GM18499 (cell line): Measurements from ENCODE around the gene GPR37.
A peak's percentile ranks its signal among the peaks of the same experiment; 100 is the strongest.

Source experiments
- ATAC-seq: cut with Tn5 transposase; IDR thresholded peaks from one replicate; pipeline ENCODE4 v1.9.1; 2021; ENCODE audit warnings: moderate number of reproducible peaks; ENCODE audit not compliant: insufficient read depth, unreplicated experiment

The GPR37 gene, protein sequence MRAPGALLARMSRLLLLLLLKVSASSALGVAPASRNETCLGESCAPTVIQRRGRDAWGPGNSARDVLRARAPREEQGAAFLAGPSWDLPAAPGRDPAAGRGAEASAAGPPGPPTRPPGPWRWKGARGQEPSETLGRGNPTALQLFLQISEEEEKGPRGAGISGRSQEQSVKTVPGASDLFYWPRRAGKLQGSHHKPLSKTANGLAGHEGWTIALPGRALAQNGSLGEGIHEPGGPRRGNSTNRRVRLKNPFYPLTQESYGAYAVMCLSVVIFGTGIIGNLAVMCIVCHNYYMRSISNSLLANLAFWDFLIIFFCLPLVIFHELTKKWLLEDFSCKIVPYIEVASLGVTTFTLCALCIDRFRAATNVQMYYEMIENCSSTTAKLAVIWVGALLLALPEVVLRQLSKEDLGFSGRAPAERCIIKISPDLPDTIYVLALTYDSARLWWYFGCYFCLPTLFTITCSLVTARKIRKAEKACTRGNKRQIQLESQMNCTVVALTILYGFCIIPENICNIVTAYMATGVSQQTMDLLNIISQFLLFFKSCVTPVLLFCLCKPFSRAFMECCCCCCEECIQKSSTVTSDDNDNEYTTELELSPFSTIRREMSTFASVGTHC

GRCh38 chr7:124765401-124766352, at the start of gene GPR37:
GPR37 (minus strand) TSS chr7:124765792; CDS start chr7:124764976, 816 bp downstream.
- ATAC-seq, result peak; percentile 42

- no peak for ATAC-seq
These were observed 48.6 kb upstream of the GPR37 start for GRCh38 chr7:124813994-124814798.

- no peak for ATAC-seq
These were observed 47.2 kb upstream of the GPR37 start for GRCh38 chr7:124812764-124813163.

- no peak for ATAC-seq
These were observed 45.7 kb upstream of the GPR37 start for GRCh38 chr7:124811341-124811740.

DNA sequence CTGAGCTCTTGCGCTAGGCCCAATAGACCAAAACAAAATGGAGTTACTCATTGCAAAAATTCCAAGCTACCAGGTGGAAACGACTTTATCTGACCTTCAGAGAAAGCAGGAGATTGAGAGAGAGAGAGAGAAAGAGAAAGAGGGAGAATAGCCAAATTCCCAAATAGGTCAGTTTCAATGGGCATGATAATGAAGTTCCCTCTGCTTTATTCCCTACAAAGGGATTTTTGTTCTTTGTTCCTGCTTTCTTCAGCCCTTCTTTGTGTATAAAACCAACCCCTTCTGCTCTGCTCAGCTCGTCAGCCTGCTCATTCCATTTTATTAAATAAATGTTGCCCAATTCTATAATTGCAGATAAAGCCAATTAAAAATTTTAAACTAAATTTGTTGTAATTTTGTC, 45.0 kb upstream of the GPR37 start:
- ATAC-seq, result no peak

DNA sequence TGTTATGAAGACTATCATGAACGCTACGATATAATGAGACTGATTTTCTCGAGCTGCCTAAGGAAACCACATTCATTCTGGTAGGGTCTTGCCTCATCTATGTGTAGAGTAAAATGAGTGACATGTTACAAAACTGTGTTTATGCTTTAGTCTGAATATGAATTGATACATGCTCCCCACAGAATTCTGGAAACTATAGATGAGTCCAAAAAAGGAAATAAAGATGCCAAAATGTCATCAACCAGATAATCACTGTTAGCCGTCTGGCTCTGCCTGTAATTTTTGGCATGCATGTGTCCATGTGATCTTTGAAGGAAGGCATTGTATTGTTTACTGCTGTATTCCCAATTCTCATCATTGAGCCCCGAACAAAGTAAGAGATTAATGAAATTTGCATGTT, 42.6 kb upstream of the GPR37 start:
- ATAC-seq, result no peak

DNA sequence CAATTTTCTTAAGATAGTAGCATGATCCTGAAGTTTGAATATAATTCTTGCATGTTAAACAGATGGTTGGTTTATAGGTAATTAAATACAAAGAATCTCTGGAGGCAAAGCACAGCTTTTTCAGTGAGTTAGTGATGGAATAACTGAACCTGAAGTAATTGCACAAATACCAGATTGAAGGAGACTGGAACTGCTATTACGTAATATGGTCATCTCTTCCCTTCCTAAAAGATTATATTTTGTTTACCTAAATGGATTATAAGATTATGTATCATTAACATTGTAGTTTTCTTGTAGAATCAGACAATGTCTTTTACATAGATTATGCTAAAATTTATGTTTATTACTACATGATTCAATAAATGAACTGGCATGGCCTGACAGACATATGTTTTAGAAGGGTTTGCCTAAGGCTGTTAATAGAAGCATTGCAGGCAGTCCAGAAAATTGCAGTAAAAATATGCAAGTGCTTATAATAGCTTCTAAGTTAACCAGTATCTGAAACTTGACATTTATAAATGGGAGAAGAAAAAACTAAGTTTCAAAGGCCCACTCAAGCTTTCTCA, 35.8 kb upstream of the GPR37 start:
- no peak for ATAC-seq

DNA sequence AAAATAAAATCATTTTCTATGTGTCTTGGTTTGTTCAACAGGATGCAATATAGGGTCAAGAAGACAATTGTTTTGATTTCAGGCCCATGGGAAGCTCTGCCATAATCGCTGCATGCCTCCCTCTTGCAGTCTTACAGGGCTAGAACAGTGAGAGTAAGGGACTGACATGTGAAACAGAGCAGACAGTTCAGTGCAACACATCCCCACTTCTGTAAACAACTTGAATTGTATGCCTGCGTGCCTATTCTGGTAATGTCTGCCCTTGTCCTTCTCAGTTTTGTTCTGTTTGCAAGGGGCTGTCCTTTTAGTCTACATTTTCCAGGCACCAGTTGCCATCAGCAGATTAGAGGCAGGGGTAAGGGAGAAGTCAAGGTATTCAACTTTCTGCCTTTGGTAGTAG, 34.8 kb upstream of the GPR37 start:
- ATAC-seq, result no peak

- ATAC-seq, result no peak
These were observed 33.9 kb upstream of the GPR37 start for GRCh38 chr7:124799448-124799847.

- no peak for ATAC-seq
These were observed 31.2 kb upstream of the GPR37 start for GRCh38 chr7:124796771-124797170.

GRCh38 chr7:124792696-124793095, 27.1 kb upstream of the GPR37 start:
- ATAC-seq, result no peak

- ATAC-seq, result no peak
These were observed 26.4 kb upstream of the GPR37 start for GRCh38 chr7:124792002-124792401.

- no peak for ATAC-seq
These were observed 25.8 kb upstream of the GPR37 start for GRCh38 chr7:124791426-124791825.

GRCh38 chr7:124790645-124791044, 25.1 kb upstream of the GPR37 start:
- ATAC-seq, result no peak

- ATAC-seq, result no peak
These were observed 20.4 kb upstream of the GPR37 start for GRCh38 chr7:124785994-124786393.

DNA sequence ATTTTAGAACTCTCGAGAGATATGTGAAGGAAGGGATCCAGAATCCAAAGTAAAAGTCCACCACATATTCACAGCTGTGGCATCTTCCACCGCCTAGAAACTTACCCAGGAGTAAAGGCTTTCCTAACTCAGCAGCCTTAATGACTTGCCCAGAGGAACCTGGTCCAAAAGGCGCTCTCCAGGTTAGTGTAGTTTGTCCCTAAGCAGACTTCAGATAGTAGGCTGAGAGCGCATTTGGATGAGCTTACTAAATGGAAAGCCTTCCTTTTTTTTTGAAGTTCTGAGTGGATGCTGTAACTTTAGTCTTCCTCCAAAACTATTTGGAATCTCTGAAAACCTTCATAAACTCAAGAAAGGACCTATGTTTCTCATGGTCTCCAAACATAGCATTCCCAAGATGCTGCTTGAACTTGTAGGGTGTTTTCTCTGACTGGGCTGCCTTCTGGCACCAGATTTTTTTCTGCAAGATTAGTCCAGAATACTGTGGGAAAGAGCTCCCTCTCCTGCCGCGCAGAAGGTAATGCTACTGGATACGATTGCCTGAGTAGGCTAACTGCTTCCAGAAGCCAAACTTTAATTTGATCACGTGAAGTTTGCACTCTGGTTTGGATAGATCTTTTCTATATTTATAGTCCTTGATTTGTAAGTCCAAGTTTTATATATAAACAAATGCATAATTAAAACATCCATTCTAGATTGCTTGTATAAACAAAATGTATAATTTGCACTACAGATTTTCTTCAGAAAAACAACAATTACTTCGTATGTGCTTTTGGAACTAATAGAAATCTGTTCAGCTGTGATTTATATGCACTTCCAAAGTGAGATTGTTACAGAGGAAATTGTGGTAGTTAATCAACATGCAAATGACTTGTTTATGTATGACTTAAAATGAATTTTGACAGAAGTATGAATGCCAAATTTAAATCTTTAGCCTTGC, 19.6 kb upstream of the GPR37 start:
- ATAC-seq, result peak; percentile 64

DNA sequence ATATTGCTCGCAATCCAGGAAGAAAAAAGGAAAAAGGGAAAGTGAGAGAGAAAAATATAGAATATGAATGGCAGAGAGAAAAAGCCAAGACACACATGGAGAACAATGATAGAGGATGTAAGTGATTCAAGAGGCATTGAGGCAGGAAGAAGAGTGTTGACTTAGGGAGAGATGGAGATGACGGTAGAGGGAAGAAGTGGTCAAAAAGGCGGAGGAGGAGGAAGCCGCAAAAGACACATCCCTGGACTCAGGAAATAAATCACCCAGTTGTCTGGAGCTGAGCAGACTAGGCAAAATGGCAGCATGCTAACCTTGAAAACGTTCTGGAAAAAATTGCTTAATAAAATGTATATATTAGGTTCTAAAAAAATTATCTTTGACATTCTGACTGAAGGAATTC, 17.7 kb upstream of the GPR37 start:
- ATAC-seq, result no peak

- ATAC-seq, result no peak
These were observed 16.5 kb upstream of the GPR37 start for GRCh38 chr7:124781907-124782734.
